ENCODE results near the gene CPNE4.
"Not testable (repeated sequence)": the region's sequence is repeated elsewhere in the genome, so short reads cannot be mapped to it uniquely, and the experiment has no call there.

Gene CPNE4

GRCh38 chr3:132017137-132017536, 17.7 kb downstream of the CPNE4 start:
- DNase-seq (ENCODE audit: low read depth in 2 of 2, low spot score in 1 of 2), result no peak

DNA sequence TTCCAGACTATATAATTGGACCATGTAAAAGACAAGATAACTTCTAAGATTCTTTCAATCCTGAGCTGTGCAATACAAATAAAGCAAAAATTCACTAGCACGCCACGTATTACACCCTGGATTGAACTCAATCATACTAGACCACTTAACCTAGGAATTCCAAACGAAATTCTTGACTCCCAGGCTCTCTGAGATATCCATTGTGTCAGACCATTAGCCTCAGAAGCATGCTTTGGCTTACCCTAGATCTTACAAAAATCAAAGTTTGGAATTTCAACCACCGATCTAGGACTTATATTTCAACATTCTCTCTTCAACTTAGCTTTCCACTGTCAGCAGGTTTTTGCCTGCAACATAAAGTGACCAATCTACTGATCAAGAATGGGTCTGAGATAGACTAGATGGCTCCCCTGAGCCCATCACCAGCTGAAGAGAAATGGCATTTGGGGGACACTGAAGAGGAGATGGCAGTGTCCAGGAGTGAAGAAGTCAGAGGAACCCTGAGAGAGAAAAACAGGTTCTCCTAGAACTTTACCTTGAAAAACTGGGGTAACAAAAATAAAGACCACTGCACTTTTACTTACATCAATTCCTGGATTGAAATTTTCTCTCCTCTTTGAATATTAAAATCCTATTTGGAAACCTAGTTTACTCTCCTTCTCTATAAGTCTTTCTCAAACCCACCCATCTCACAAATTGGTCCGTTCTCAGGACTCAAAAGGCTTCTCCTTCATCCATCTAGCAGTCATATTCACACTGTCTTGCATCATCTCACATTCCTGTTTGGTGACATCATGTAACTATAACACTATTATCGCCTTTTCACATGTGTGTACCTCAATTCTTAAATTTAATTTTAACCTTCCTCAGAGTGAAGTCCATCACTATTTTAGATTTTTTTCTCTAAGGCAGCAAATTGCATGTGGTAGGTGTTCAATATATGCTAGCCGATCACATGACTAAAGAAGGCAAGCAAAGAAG, 18.5 kb downstream of the CPNE4 start:
- DNase-seq (ENCODE audit: low read depth in 2 of 2, low spot score in 1 of 2), result no peak

GRCh38 chr3:132014105-132014504, 20.7 kb downstream of the CPNE4 start:
- DNase-seq (ENCODE audit: low read depth in 2 of 2, low spot score in 1 of 2), result no peak

- DNase-seq (ENCODE audit: low read depth in 2 of 2, low spot score in 1 of 2), result no peak
These were observed 25.6 kb downstream of the CPNE4 start for GRCh38 chr3:132009241-132009640.

GRCh38 chr3:132008837-132009236, 26.0 kb downstream of the CPNE4 start:
- no peak for DNase-seq (ENCODE audit: low read depth in 2 of 2, low spot score in 1 of 2)

GRCh38 chr3:132007617-132008016, 27.2 kb downstream of the CPNE4 start:
- DNase-seq (ENCODE audit: low read depth in 2 of 2, low spot score in 1 of 2), result no peak

- DNase-seq (ENCODE audit: low read depth in 2 of 2, low spot score in 1 of 2), result no peak
These were observed 28.1 kb downstream of the CPNE4 start for GRCh38 chr3:132006605-132007204.

- no peak for DNase-seq (ENCODE audit: low read depth in 2 of 2, low spot score in 1 of 2)
These were observed 30.2 kb downstream of the CPNE4 start for GRCh38 chr3:132004571-132004970.

DNA sequence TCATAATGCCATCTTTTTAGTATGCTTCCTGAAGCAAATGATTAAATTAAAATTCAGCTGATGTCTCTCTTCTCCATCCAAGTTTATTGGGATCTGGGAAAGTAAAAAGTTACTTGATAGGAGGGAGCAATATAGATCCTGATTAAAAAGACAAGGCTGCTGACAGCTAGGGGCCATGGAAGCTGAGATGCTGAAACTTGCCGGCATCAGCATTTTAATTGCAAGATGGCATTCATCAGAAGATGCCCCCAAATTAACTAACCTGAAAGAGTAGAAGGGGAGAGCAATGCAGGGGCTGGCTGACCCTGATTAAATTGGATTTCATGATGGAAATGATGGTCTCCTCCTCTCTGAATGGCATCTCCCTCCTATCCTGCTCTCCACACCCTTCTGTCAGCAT, 31.1 kb downstream of the CPNE4 start:
- no peak for DNase-seq (ENCODE audit: low read depth in 2 of 2, low spot score in 1 of 2)

- DNase-seq (ENCODE audit: low read depth in 2 of 2, low spot score in 1 of 2), result no peak
These were observed 32.8 kb downstream of the CPNE4 start for GRCh38 chr3:132001999-132002398.

GRCh38 chr3:132001036-132001435, 33.8 kb downstream of the CPNE4 start:
- no peak for DNase-seq (ENCODE audit: low read depth in 2 of 2, low spot score in 1 of 2)

DNA sequence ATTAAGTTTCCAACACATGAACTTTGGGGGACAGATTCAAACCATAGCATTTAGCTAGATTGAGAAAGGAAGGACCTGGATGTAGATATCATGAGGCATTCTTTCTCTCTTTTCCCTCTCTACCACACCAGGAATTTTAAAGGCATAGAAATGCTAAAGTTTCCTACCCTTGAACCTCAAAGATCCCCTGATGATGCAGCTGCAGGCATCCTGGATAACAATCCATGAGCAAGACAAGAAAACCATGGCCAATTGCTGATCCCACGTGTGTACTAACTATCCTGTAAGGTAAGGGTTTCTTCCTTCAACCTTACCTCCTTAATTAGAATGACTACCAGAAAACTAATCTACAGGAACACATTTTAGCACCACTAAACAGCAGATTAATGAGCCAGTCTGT, 36.8 kb downstream of the CPNE4 start:
- no peak for DNase-seq (ENCODE audit: low read depth in 2 of 2, low spot score in 1 of 2)

- DNase-seq (ENCODE audit: low read depth in 2 of 2, low spot score in 1 of 2), result no peak
These were observed 38.9 kb downstream of the CPNE4 start for GRCh38 chr3:131995891-131996290.

- no peak for DNase-seq (ENCODE audit: low read depth in 2 of 2, low spot score in 1 of 2)
These were observed 45.5 kb downstream of the CPNE4 start for GRCh38 chr3:131989318-131989717.

DNA sequence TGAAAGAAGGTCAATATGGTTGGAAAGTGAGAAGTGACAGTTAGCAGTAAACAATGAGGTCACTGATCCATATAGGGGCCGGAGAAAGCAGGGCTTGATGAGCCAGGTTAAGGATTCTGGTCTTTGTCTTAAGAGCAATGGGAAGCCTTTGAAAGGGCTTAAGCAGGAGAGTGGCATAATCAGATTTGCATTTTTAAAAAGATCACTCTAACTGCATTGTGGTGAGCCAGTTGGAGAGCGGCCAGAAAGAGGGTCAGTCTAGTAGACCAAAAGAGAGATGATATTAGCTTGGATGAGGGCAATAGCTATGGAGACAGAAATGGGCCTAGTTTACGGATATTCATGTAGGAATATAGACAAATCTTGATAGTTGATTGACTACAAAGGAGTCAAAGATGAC, 46.6 kb downstream of the CPNE4 start:
- DNase-seq (ENCODE audit: low read depth in 2 of 2, low spot score in 1 of 2), result no peak

GRCh38 chr3:131983689-131984088, 51.1 kb downstream of the CPNE4 start:
- DNase-seq (ENCODE audit: low read depth in 2 of 2, low spot score in 1 of 2), result no peak

DNA sequence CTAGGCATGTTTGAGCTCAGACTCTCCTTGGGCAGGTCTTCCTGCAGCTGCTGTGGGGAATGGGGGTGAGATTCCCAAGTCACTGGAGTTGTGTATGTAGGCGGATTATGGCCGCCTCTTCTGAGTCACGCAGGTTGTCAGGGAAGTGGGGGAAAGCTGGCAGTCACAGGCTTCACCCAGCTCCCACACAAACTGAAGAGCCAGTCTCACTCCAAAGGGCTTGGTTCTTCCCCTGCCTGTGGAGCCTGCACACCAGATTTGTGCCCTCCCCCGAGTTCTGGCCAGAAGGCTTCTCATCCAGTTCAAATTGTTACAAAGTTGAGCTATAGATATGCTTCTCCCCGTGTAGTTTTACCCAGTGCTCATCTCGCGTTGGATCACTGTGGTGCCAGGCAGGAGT, 53.5 kb downstream of the CPNE4 start:
- DNase-seq (ENCODE audit: low read depth in 2 of 2, low spot score in 1 of 2), result no peak

DNA sequence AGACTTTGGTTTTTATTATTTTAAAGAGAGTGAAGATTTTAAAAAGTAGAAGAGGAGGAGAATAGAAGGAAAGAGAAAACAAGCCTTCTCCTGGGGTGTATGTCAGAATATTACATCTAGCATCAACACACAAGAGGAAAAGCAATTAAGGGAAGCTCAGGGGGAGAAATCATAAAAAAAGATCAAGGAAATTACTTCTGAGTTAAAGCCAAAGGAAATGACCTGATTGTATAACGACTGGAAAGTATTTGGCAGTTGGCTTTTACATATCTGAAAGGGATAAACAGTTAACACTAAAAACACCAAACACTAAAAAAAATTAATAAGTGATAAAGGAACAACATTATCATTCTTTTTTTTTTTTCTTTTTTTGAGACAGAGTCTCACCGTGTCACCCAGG, 58.4 kb downstream of the CPNE4 start:
- no peak for DNase-seq (ENCODE audit: low read depth in 2 of 2, low spot score in 1 of 2)

GRCh38 chr3:131975047-131975446, 59.8 kb downstream of the CPNE4 start:
- DNase-seq (ENCODE audit: low read depth in 2 of 2, low spot score in 1 of 2), result no peak

DNA sequence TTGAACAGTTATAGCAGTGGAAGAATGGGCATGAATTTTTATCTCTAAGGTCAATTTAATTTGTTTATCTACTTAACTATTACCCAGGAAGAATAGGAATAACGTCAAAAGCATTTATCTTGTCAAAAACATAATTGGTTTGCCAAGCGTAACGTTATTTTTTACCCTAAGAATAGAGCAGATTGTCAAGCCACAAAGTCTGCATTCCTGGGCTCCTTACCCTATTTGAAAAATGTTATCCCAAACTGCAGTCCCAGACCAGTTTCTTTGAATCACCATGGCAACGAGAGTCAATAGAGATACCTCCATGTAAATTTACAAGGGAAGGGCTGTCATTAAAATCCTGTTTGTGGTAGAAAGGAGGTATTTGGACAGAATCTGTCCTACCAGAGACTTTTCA, 61.1 kb downstream of the CPNE4 start:
- no peak for DNase-seq (ENCODE audit: low read depth in 2 of 2, low spot score in 1 of 2)

DNA sequence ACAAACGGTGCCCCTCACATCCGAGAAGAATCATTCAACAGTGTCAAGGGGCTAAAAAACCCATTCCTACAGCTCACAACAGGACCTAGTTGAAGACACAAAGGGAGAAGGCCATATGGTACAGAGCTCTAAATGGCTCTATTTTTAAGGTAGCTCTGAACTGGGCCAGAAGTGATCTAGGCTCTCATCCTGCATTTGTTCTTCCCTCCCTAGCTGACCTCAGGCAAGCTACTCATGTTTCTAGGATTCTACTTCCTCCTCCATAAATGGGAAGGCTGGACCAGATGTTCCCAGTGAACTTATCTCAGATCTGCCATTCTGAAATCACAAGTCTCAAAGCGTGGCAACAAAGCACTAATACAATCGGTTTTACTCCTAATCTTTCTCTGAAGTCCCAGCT, 62.3 kb downstream of the CPNE4 start:
- no peak for DNase-seq (ENCODE audit: low read depth in 2 of 2, low spot score in 1 of 2)

- no peak for DNase-seq (ENCODE audit: low read depth in 2 of 2, low spot score in 1 of 2)
These were observed 62.7 kb downstream of the CPNE4 start for GRCh38 chr3:131972091-131972490.

DNA sequence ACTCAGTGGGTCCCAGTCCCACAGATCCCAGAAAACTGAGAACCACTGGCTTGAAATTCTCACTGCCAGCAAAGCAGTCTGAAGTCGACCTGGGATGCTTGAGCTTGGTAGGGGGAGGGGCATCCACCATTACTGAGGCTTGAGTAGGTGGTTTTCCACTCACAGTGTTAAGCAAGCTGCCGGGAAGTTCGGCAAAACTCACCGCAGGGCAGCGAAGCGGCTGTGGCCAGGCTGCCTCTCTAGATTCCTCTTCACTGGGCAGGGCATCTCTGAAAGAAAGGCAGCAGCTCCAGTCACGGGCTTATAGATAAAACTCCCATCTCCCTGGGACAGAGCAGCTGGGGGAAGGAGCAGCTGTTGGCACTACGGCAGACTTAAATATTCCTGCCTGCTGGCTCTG, 71.4 kb downstream of the CPNE4 start:
- not testable (repeated sequence) for DNase-seq (ENCODE audit: low read depth in 2 of 2, low spot score in 1 of 2)

All from stimulated activated CD8-positive, alpha-beta memory T cell treated with anti-CD3 and anti-CD28 coated beads, Interleukin-4, amount 100 ng/mL, for 4 hours (primary cell).